Measurements from ENCODE around the gene PIP4K2B.
A peak's percentile ranks its signal among the peaks of the same experiment; 100 is the strongest.

PIP4K2B gene

GRCh38 chr17:38717139-38717745 is 82.1 kb downstream of the PIP4K2B start:
- Histone ChIP-seq H3K9ac (ENCODE audit: insufficient read length, low read depth) (no peak overlapping the region), H3K4me1 (ENCODE audit: insufficient read depth, insufficient read length) (peaks cover 13% of the 10 kb centered on the region), H3K27me3 (ENCODE audit: insufficient read depth, insufficient read length) (peaks cover 3% of the 10 kb centered on the region), H3K36me3 (ENCODE audit: insufficient read depth, insufficient read length, low read length) (peaks cover 12% of the 10 kb centered on the region), H3K4me3 (ENCODE audit: insufficient read length, low read depth) (no peak overlapping the region), H3K9me3 (ENCODE audit: insufficient read depth, low read length) (no peaks in the 10 kb centered on the region)
- TF ChIP-seq YY1 (IDR thresholded peaks at IDR 0.05; ENCODE audit: insufficient read depth, insufficient read length) (no peak), ZNF274 (IDR thresholded peaks at IDR 0.05; ENCODE audit: low read depth, low read length) (no peak), SUZ12 (IDR thresholded peaks at IDR 0.05; ENCODE audit: extremely low read depth, insufficient read depth, insufficient read length) (no peak)
- no peak for DNase-seq (ENCODE audit: low read depth, low spot score)

GRCh38 chr17:38716368-38717005 is 82.9 kb downstream of the PIP4K2B start:
- no peaks in the 10 kb centered on the region for H3K9me3 ChIP-seq (ENCODE audit: insufficient read depth, low read length)
- no peak overlapping the region for H3K4me3 ChIP-seq (ENCODE audit: insufficient read length, low read depth)
- TF ChIP-seq SUZ12 (IDR thresholded peaks at IDR 0.05; ENCODE audit: extremely low read depth, insufficient read depth, insufficient read length) (no peak), YY1 (IDR thresholded peaks at IDR 0.05; ENCODE audit: insufficient read depth, insufficient read length) (no peak), ZNF274 (IDR thresholded peaks at IDR 0.05; ENCODE audit: low read depth, low read length) (no peak)
- H3K4me1 ChIP-seq (ENCODE audit: insufficient read depth, insufficient read length), result peaks cover 20% of the 10 kb centered on the region
- H3K36me3 ChIP-seq (ENCODE audit: insufficient read depth, insufficient read length, low read length), result peaks cover 17% of the 10 kb centered on the region
- no peak for DNase-seq (ENCODE audit: low read depth, low spot score)
- peaks cover 3% of the 10 kb centered on the region for H3K27me3 ChIP-seq (ENCODE audit: insufficient read depth, insufficient read length)
- H3K9ac ChIP-seq (ENCODE audit: insufficient read length, low read depth), result peak overlapping the region; percentile 21
